ENCODE data around the gene GPR45.

Gene GPR45

DNA sequence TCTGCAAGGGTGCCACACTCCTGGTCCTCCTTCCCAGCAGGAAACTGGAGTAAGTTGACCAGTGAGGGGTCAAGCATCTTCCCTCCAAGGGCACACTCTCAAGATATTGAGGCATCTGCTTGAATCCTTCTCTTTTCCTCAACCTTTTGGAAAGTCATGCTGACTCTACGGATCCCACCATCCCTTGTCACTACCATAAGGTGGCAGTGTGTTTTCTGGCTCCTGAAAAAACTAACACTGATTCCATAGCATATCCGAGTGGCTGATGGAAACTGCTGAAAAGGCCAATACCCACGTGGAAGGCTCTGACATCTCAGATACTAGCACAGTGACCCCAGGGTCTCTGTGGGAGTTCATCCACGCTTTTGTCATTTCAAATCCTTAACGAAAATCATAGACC is 37.1 kb downstream of the GPR45 start:
- TF ChIP-seq, protein P1, sequence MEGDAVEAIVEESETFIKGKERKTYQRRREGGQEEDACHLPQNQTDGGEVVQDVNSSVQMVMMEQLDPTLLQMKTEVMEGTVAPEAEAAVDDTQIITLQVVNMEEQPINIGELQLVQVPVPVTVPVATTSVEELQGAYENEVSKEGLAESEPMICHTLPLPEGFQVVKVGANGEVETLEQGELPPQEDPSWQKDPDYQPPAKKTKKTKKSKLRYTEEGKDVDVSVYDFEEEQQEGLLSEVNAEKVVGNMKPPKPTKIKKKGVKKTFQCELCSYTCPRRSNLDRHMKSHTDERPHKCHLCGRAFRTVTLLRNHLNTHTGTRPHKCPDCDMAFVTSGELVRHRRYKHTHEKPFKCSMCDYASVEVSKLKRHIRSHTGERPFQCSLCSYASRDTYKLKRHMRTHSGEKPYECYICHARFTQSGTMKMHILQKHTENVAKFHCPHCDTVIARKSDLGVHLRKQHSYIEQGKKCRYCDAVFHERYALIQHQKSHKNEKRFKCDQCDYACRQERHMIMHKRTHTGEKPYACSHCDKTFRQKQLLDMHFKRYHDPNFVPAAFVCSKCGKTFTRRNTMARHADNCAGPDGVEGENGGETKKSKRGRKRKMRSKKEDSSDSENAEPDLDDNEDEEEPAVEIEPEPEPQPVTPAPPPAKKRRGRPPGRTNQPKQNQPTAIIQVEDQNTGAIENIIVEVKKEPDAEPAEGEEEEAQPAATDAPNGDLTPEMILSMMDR (IDR thresholded peaks at IDR 0.05; ENCODE audit: low read depth, low read length, missing control alignments), result peak; percentile 7
- no peak overlapping the region for H3K4me3 ChIP-seq (ENCODE audit: low read depth, low read length)
- in situ Hi-C loops (cut with HindIII; ENCODE audit: low sequenced_read_pairs), result no loop called here
- DNase-seq (ENCODE audit: low read depth), result no peak

DNA sequence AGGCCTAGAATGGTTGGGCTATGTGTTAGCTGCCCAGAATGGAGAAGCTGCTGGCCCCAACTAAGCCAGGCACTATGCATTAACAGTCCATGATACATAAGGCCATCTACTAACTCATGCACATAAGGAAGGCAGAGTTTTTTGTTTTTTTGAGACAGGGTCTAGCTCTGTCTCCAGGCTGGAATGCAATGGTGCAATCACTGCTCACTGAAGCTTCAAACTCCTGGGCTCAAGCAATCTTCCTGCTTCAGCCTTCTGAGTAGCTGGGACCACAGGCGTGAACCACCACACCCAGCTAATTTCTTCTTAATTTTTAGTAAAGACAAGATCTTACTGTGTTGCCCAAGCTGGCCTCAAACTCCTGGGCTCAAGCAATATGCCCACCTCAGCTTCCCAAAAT is 37.6 kb downstream of the GPR45 start:
- no peak for DNase-seq (ENCODE audit: low read depth)
- H3K4me3 ChIP-seq (ENCODE audit: low read depth, low read length), result no peak overlapping the region
- in situ Hi-C loops (cut with HindIII; ENCODE audit: low sequenced_read_pairs), result no loop called here
- TF ChIP-seq, protein P1 (IDR thresholded peaks at IDR 0.05; ENCODE audit: low read depth, low read length, missing control alignments), result no peak

DNA sequence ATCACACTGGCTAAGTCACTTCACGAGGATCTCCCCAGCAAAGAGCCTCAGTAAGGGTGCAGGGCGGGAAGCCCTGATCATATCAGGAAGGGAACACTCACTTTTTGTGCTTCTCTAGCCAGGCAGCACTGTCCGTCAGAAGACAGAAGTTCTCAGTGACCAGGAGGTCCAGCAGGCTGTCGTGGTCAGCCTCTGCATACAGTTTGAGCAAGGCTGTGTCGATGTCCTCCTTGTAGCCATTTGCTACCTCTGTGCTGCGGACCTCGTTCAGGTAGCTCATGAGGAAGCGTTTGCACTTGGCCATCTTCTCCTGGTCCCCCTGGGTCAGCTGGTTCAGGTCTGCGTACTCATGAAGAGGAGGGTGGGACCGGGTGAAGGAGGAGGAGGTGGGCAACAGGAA is 38.7 kb downstream of the GPR45 start:
- no peak overlapping the region for H3K4me3 ChIP-seq (ENCODE audit: low read depth, low read length)
- DNase-seq (ENCODE audit: low read depth), result no peak
- TF ChIP-seq, protein P1 (IDR thresholded peaks at IDR 0.05; ENCODE audit: low read depth, low read length, missing control alignments), result no peak
- in situ Hi-C loops (cut with HindIII; ENCODE audit: low sequenced_read_pairs), result no loop called here

DNA sequence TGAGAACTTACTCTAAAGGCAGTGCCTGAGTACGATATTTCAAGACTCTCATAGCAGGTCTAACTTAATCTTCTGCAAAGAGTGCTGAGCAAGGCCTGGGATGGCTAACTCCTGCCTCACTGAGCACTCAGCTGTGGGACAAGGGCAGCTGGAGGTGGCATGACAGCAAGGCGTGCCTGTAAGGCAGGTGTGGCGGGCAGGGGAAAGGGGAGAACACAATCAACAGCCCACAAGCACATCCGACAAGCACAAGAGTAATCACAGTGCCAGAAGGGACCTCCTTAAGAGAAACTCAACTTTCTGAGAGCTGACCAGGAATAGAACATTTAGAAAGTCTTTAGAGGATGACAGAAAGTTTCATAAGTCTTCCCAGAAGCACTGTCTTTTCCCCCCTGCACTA is 42.0 kb downstream of the GPR45 start:
- H3K4me3 ChIP-seq (ENCODE audit: low read depth, low read length), result no peak overlapping the region
- in situ Hi-C loops (cut with HindIII; ENCODE audit: low sequenced_read_pairs), result no loop called here
- TF ChIP-seq, protein P1 (IDR thresholded peaks at IDR 0.05; ENCODE audit: low read depth, low read length, missing control alignments), result no peak
- DNase-seq (ENCODE audit: low read depth), result no peak

DNA sequence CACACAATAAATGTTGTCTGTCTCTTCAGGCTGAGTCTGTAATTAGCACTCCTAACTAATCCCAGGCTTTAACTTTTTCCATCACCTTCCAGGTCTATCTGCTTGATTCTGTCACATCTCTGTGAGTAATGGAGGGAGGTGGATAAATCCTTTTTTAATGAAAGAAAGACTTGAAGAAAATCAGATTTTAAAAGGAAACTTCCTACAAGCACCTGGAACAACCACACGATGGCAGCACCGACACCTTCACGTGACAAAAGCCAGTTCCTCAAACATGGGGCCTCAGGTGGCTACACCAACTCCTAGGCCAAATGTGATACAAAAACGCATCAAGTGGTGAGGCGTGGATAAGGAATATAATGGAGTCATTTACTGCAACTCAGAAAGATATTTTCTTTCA is 46.1 kb downstream of the GPR45 start:
- peak; percentile 19 for DNase-seq (ENCODE audit: low read depth)
- H3K4me3 ChIP-seq (ENCODE audit: low read depth, low read length), result no peak overlapping the region
- in situ Hi-C loops (cut with HindIII; ENCODE audit: low sequenced_read_pairs), result no loop called here
- TF ChIP-seq, protein P1 (IDR thresholded peaks at IDR 0.05; ENCODE audit: low read depth, low read length, missing control alignments), result peak; percentile 57

DNA sequence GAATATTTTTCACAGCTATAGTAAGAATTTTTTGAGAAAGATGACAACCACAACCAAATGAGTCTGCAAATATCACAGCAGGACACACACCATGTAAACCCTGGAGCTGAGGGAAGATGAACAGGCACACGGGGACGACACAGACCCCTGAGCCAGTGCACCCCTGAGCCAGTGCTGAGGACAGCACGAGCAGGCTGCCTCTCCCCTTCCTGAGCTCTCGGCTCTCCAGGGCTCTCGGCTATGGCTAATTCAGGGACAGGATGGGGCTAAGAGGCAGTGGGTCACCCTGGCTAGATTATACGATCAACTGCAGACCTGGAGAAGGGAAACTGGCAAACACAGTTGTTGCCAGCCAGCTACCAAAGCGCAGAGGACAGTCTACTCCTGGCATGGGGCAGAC is 46.6 kb downstream of the GPR45 start:
- in situ Hi-C loops (cut with HindIII; ENCODE audit: low sequenced_read_pairs), result no loop called here
- no peak for DNase-seq (ENCODE audit: low read depth)
- H3K4me3 ChIP-seq (ENCODE audit: low read depth, low read length), result no peak overlapping the region
- TF ChIP-seq, protein P1 (IDR thresholded peaks at IDR 0.05; ENCODE audit: low read depth, low read length, missing control alignments), result no peak

All from astrocyte of the cerebellum (primary cell).